NCI-H1436 treated with DMSO at 0.1 percent for 48 hours (cell line): Measurements from ENCODE around the gene JDP2.

Source experiments
- DNase-seq: peaks from one replicate; lab custom pipeline; 2025; lab: John Stamatoyannopoulos, UW

The JDP2 gene

DNA sequence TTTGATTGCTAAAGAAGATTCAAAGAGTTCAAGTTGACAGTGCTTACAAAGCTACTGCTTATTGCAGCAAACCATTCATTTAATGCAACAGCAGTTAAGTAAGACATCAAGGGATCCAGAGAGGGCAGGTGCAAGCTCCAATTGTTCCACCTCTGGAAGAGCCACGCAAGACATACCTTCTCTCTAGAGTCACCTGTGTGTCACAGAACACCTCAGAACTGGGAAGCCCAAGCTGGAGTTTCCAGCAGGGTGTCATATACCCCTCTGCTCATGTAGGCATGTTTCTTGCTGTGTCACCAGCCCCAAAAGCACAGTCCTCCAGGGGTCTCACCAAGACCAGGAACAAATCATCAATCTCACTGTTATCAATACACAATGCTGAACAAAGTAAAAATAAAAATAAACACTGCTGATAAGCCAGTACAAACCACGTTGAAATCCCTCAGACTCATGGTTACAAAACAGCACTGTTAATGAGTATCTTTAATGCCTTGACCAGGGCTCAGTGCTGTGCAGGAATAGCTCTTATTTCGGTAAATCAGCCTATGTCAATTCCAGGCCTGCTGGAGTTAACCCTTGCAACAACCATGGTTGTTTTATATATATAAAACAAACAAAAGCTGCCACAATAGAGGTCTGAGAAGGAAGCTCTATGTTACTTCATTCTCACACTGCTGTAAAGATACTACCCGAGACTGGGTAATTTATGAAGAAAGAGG lies 57.0 kb downstream of the JDP2 start:
- no peak for DNase-seq

GRCh38 chr14:75486318-75486717 lies 58.5 kb downstream of the JDP2 start:
- DNase-seq = no peak

DNA sequence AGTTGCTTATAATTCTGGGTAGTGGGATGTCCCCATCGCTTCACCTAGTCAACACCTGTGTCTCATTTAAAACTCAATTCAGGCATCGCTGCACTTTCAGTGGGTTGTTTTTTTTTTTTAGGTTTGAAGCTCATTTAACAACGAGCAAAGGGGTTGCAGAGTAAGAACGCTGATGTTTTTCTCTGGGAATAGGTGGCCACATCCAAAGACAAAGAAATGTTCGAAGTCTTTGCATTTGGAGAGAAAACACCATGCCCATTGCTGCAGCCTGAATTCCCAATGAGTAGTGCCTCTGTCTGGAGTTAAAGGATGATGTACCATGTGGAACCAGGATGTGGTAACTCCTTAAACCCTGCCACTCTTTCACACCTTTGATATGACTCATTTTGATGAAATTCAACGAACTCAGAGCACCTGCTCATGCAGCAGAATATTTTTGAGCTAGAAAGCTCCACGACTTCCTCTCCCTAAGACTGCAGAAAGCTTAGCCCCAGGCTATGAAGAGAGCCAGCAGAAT lies 59.4 kb downstream of the JDP2 start:
- DNase-seq = no peak

GRCh38 chr14:75489480-75489837 lies 61.6 kb downstream of the JDP2 start:
- no peak for DNase-seq

DNA sequence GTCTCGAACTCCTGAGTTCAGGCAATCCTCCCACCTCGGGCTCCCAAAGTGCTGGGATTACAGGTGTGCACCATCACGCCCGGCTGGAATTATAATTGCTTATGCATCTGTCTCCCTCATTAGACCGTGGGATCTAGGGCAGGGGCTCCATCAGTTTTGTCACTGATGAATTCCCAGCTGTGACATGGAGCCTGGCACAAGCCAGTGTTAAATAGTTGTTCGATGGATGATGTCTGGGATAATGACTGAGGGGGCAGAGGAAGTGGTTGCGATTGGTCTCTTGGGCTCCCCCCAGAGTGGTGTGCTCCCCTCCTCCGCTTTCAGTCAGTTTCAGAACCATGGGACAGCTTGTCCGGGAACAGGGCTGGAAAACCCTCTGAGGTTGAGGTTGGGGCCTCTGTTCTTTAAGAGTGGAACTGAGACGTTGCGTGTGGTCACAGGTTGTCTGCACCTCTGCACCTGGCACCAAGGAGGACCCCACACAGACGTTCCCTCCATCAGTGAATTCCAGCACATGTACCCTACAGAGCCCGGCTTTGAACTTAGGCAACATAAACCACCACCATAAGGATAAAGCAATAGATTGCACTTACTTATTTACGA lies 63.7 kb downstream of the JDP2 start:
- no peak for DNase-seq

DNA sequence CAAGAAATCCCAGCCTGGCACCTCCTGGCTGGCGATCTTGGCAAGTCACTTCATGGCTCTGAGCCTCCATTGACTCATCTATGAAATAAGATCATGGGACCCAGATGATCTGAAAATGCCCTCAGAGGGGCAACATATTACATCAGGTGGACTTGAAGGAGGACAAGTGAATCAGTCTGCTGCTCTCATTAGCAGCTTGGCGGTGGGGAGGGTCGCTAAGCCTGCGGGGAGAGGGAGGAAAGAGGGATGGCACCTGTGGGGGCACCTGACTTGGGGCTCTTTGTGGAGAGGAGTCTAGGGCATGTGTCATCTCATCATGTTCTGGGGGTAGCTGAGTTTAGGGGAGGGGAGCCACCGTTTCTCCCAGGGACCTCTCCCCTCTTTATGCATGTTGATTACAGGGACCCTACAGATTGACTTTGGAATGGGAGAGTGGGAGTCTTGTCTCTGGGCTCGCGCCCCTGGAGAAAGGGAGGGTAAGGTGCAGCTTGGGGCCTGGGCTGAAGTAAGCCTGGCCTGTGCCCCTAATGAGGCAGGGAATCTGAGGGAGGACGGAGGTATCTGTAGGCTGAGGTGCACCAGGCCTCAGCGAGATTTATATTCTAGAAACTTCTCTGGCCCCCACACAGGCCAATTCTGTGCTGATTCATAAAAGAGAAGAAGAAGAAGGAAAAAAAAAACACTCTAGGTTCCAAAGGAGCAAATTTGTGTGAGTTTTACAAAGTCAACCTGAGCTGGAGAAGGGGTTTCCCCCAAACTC lies 65.2 kb downstream of the JDP2 start:
- DNase-seq = no peak

- no peak for DNase-seq
Measured at GRCh38 chr14:75493592-75494087, 65.8 kb downstream of the JDP2 start.

DNA sequence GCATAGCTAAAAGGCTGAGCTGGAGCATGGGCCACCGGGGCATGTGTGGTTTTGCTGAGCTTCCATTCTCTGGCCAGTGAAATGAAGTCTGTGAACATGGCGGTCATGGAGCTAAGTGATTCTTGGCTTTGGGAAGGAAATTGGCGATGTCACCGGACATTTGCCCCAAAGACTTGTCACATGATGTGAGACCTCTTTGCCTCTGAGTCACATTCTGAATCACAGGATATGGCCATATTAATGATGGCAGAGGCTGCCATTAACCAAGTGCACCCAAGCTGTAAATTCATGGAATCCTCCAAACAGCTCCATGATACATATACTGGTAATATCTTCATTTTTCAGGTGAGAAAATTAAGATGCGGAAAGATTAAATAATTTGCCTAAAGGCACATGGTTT lies 67.1 kb downstream of the JDP2 start:
- DNase-seq = no peak

GRCh38 chr14:75495399-75495798 lies 67.6 kb downstream of the JDP2 start:
- DNase-seq = no peak

- DNase-seq = no peak
Measured at GRCh38 chr14:75495882-75496281, 68.1 kb downstream of the JDP2 start.

DNA sequence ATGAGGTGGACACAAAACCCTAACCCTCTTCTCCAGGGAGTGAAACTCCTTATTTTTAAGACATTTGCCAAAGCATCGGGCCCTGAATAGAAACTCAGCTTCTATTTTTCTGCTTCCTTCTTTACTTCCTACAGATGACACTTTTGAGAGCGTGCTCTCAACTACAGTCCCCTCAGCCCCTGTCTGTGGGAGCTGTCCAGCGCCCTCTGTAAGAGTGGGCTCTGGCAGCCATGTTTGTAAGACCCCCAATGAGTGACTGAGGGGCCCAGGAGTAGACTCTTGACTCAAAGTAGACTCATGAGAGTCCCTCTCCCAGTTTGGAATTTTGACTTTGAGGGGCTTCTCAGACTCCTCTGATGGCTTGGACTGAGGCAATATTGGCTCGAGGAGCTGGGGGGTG lies 68.9 kb downstream of the JDP2 start:
- DNase-seq = no peak

DNA sequence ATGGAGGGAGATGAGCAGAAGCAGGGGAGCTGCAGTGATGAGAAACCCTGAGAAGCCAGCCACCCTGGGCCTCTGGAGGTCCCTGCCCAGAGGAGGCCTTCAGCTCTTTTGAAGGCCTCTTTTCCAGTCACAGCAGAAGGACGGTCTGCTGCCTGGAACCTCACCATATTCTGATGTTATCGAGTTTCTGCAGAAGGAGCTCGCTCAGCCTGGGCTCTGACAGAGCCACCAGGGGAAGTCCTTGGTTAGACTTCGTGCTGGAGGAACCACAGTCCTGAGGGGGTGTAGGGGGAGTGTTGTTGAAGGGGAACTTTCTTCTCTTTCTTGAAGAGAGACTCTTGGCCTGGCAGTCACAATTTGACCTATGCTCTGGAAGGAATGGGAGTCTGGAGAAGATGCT lies 69.4 kb downstream of the JDP2 start:
- DNase-seq = no peak

GRCh38 chr14:75497701-75498100 lies 69.9 kb downstream of the JDP2 start:
- no peak for DNase-seq

DNA sequence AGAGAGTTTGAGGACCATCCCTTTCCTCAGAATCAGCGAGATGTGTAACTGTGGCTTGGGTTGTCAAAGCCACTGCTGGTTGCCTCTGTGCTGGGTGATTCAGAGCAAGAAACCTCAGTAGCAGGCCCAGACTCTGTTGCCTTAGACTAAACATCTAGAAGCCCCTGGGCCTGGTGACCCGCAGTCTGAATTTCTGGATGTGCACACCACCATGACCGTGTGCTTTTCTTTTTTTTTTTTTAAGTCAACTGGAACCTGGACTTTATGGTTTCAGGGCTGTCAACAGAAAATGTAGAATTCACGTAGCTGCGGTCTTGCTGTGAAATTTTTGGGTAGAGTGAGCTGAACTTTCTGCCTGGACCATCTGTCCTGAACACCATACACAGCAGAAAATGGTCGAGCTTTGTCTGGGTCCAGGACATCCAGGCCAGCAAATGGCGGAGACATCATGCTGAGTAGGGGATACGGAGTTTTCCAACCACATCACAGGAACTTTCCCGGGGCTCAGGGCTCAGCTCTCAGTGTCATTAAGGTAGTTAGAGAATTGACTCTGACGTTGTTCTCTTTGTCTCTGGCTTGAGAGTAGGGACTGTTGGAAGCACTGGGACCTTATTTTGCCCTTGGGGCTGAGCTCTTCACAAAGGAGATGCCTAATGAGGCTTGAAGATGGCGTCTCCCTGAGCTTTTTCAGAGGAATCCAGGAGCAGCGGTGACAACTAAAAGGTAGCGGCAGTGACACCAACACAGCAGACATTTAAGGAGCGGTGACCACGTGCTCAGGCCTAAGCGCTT lies 71.5 kb downstream of the JDP2 start:
- DNase-seq = no peak

DNA sequence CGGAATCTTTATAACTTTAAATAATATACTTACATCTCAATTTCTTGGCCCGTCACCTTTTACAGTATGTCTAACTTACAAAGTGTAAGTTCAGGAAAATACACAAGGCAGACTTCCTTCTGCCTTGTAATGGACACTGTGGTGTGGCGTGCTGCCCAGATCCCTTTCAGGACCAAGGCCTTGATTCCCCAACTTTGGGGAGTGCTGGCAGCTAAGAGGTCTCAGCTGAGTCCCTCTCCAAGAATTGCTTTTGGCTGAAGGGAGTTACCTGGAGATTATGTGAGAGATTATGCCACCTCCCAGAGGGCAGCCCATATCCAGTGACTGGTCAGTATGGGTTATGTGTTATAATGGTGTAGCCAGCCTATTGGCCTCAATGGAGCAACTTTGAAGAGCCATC lies 73.3 kb downstream of the JDP2 start:
- no peak for DNase-seq

DNA sequence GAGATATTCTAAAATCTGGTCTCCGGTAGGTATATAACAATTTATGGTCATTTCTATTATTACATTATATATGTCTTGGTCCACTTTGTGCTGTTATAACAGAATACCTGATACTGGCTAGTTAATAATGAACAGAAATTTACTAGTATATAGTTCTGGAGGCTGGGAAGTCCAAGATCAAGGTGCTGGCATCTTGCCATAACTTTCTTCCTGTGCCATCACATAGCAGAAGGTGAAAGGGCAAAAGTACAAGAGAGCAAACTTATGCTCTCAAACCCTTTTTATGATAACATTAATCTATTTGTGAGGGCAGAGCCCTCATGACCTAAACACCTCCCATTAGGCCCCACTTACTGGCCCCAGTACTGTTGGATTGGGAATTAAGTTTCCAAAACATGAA lies 76.6 kb downstream of the JDP2 start:
- no peak for DNase-seq

DNA sequence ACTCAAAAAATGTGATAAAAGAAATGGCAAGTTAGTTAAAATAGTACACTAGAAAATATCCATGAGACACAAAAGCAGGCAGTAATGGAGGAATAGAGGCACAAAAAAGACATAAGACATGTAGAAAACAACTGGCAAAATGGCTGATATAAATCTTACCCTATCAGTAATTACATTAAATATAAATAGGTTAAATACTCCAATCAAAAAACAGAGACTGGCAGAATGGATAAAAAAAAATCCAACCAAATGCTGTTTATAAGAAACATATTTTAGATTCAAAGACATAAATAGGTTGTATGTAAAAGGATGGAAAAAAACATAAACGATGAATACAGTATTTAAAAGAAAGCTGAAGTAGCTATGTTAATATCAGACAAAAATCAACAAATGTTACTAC lies 79.1 kb downstream of the JDP2 start:
- DNase-seq = no peak

DNA sequence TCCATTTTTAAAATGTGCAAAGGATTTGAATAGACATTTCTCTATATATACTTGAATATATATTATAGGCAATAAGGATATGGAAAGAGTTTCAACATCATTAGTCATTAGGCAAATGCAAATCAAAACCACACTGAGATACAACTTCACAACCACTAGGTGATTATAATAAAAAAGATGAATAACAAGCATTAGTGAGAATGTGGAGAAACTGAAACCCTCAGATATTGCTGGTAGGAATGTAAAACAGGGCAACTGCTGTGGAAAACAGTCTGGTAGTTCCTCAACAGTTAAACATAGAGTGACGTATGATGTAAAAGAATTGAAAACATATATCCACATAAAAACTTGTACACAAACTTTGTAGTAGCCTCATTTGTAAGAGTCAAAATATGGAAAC lies 82.7 kb downstream of the JDP2 start:
- no peak for DNase-seq

DNA sequence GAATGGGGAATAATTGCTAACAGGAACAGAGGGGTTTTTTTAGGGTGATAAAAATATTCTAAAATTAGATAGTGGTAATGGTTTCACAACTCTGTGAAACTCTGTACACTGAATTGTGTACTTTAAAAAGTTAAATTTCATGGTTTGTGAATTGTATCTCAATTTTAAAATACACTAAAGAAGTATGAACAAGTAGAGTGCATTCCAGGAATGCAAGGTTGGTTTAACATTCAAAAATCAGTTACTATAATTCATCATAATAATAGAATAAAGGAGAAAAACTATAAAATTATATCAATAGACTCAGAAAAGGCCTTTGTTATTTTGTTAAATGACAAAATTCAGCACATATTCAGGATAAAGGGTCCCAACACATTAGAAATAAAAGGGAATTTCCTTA lies 83.4 kb downstream of the JDP2 start:
- no peak for DNase-seq

GRCh38 chr14:75513911-75514672 lies 86.3 kb downstream of the JDP2 start:
- DNase-seq = no peak
